GM19455 (cell line): ENCODE data around the gene RASA3.

Experiments used
- ATAC-seq: cut with Tn5 transposase; IDR thresholded peaks from one replicate; pipeline ENCODE4 v1.9.1; 2021; ENCODE audit not compliant: unreplicated experiment

RASA3 gene

DNA sequence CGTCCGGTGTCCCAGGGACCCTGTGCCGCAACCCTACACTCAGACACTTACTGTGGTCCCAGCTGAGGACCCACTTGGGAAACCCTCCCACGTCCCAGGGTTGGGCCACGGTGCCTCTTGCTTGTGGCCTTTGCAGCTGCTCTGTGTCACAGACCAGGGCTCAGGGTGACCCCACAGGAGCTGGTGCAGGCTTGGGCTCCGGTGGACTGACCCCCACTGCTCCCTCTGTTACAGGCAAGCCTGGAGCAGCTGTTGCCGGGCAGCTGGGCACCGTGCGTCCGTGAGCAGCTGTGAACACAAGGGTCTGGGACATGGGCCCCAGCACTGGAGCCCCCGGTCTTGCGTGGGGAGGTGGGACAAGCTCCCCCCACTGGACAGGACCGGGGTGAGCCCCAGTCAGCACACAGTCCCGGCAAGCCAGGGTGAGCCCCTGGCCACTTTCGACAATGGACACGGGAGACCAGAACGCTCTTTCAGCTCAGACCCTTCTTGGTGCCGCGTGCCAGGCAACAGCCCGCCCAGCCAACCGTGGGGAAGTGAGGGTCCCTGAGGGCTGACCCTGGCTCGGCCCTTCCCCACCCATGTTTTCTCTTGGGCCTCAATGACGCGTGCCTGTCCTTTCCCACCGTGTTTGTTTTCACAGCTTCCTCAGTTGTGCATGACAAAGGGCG, 92.8 kb downstream of the RASA3 start:
- no peak for ATAC-seq

DNA sequence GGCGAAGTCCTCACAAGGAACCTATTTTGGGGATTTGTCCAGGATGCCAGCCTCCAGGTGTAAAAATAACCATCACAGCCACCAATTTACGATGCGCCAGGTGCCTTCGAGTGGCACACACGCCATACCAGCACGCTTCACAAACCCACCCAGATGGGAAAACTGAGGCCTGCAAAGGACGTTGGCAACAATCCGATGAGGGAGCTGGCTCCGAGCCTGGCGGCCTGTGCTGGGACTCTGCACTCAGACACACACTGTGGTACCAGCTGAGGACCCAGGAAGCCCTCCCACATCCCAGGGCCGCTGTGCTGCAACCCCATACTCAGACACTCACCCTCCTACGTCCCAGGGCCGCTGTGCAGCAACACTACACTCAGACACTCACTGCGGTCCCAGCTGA, 93.5 kb downstream of the RASA3 start:
- ATAC-seq, result no peak

- ATAC-seq, result no peak
These were observed 94.2 kb downstream of the RASA3 start for GRCh38 chr13:114038211-114038613.

DNA sequence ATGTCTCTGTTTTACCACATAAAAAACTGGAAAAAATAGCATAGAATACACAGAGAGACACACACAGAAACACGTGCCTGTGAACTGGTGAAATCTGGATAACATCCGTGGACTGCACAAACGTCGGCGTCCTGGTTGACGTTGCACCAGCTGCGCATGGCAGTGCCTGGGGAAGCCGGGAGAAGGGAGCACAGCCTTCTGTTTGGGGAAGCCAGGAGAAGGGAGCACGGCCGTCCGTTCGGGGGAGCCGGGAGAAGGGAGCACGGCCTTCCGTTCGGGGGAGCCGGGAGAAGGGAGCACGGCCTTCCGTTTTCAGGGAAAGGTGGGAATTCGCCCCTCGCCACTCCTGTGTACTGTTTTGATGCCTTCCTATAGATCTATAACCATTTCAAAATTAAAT, 94.7 kb downstream of the RASA3 start:
- ATAC-seq, result no peak

- no peak for ATAC-seq
These were observed 96.6 kb downstream of the RASA3 start for GRCh38 chr13:114035583-114036531.

DNA sequence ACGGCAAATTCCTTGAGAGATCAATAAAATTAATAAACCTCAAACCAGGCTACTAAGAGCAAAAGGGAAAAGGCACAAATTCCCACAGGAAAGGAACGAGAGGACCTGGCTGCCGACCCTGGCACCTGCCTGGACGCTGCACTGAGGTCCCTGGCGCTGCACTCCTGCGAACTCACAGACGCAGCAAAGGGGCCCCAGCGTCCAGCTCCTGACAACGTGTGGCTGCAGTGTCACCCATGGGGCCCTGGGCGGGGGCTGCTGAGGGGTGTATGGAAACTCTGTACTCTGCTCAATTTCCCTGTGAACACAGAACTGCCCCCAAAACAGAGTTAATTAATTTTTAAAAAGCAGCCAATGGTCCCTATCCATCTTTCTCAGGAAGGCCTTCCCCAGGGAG, 97.2 kb downstream of the RASA3 start:
- no peak for ATAC-seq

DNA sequence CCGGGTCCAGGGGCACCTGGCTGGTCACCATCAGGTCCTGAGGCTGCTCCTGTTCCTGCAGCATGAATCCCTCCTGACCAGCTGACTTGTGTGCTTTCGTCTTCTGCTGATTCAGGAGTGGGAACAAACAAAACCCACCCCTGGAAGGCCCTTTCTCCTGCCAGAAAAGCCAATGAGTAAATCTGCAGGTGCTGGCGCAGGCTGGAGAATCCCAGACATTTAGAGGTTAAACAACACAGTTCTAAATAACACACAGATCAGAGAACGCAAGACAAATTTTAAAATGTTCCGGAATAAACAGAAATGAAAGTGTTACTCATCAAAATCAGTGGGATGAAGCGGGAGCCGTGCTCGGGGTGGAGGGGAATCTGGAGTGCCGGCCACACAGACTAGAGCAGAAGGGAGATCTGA, 97.9 kb downstream of the RASA3 start:
- no peak for ATAC-seq

- no peak for ATAC-seq
These were observed 98.7 kb downstream of the RASA3 start for GRCh38 chr13:114033541-114034315.

DNA sequence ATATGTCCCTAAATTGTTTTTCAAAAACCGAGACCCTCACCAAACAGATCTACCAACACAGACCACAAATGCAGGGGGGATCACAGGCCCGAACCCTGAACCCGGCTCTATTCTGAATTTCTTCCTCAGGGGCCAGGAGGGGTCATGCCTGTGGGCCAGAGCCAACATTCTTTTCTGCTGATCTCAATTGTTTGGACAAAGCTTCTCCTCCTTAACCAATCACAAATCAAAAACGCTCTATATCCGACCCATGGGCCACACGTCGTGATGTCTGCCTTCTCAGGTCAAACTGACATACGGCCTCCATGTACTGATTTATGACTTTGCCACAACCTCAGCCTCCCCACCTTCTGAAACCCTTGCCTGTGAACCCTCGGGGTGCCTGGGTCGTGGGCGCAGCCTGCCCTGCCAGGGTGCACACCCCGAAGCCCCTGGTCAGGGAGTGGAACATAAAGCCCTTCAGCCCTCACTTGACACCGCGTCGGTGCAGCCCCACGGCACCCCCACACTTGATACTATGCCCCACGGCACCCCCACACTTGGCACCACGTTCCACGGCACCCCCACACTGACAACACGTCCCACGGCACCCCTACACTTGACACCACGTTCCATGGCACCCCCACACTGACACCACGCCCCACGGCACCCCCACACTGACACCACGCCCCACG, 100.2 kb downstream of the RASA3 start:
- no peak for ATAC-seq

GRCh38 chr13:114031631-114032030, 100.8 kb downstream of the RASA3 start:
- no peak for ATAC-seq

DNA sequence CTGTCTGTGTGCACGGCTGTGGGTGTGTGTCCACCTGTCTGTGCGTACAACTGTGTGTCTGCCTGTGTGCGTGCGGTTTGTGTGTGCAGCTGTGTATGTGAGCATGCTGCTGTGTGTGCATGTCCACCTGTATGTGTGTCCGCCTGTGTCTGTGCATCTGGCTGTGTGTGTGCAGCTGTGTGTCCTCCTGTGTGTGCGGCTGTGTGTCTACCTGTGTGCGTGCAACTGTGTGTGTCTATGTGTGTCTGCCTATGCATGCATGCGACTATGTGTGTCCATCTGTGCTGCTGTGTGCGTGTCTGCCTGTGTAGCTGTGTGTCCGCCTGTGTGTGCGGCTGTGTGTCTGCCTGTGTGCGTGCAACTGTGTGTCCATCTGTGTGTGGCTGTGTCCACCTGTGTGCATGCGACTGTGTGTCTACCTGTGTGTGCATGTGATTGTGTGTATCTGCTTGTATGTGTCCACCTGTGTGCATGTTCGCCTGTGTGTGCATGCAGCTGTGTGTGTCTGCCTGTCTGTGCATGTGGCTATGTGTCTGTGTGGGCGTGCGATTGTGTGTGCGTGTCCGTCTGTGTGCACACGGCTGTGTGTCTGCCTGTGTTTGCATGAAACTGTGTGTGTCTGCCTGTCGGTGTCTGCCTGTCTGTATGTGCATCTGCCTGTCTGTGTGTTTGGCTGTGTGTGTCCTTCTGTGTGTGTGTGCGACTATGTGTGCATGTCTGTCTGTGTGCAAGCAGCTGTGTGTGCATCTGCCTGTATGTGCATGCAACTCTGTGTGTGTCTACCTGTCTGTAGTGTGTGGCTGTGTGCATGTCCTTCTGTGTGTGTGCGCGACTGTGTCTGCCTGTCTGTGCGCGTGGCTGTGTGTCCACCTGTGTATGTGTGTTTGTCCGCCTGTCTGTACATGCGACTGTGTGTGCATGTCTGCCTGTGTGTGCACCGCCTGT, 101.5 kb downstream of the RASA3 start:
- ATAC-seq, result no peak

GRCh38 chr13:114029866-114030625, 102.4 kb downstream of the RASA3 start:
- ATAC-seq, result no peak

GRCh38 chr13:114027826-114028225, 104.6 kb downstream of the RASA3 start:
- ATAC-seq, result no peak

GRCh38 chr13:114027046-114027715, 105.2 kb downstream of the RASA3 start:
- no peak for ATAC-seq

DNA sequence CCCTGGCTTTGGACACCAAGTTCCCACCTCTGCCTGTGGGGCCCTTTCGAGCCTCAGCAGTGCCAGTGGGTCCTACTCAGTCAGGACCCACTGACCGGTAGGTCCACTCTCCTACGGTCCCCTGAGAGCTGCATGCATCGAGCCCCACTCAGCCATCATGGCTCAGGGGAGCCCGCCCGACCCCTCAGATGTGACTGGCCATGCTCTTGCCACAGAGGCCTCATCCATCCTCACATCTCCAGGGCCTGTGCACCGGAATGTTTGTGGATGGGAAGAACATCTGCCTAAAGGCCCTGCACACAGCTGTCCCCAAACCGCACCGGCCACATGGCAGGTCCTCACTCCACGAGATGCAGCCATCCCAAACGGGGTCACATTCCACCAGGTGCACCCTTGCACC, 105.9 kb downstream of the RASA3 start:
- ATAC-seq, result no peak

- ATAC-seq, result no peak
These were observed 106.5 kb downstream of the RASA3 start for GRCh38 chr13:114025714-114026431.

DNA sequence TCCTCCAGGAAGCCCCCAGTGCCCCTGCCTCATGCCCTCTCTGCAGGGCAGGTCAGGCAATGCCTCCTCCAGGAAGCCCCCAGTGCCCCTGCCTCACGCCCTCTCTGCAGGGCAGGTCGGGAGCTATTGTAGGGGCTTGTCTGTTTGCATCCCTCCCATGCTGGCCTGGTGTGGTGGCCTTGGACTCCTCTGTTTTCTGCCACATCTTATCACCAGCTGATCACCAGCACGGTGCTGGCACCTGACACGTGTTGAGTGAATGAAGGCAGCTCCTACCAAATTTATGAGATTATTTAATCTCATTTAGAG, 107.1 kb downstream of the RASA3 start:
- ATAC-seq, result no peak
